DOHH2 (cell line): ENCODE measurements around the gene MGAT1.

Source experiments
- H3F3A ChIP-seq: fragments of 200-600 bp; sonication (generic), shearing (Covaris generic); 2 replicates; pipeline ENCODE4 v1.6.0; 2016; ENCODE audit warnings: antibody characterized with exemption, mild to moderate bottlenecking; ENCODE audit not compliant: control insufficient read depth, insufficient read depth
- H3K27ac ChIP-seq: fragments of 200-600 bp; sonication (generic); 2 replicates; pipeline ENCODE4 v1.5.1; 2014; ENCODE audit warnings: low read depth, mild to moderate bottlenecking, low read length, moderate library complexity
- H3K27me3 ChIP-seq: fragments of 200-600 bp; sonication (generic); 2 replicates; pipeline ENCODE4 v1.6.1; 2014; ENCODE audit warnings: mild to moderate bottlenecking, low read length, mixed read lengths; ENCODE audit not compliant: control insufficient read depth
- H3K36me3 ChIP-seq: fragments of 200-600 bp; sonication (generic); 2 replicates; pipeline ENCODE4 v1.6.1; 2014; ENCODE audit warnings: mild to moderate bottlenecking, low read length, moderate library complexity, mixed read lengths; ENCODE audit not compliant: control insufficient read depth
- H3K4me1 ChIP-seq: fragments of 200-600 bp; sonication (generic); 2 replicates; pipeline ENCODE4 v1.6.1; 2014; ENCODE audit warnings: mild to moderate bottlenecking, low read length, mixed read lengths; ENCODE audit not compliant: control insufficient read depth
- H3K4me2 ChIP-seq: fragments of 200-600 bp; sonication (generic); 2 replicates; pipeline ENCODE4 v1.6.0; 2014; ENCODE audit warnings: mild to moderate bottlenecking, low read length, moderate library complexity
- H3K4me3 ChIP-seq: fragments of 200-600 bp; sonication (generic); 2 replicates; pipeline ENCODE4 v1.5.1; 2014; ENCODE audit warnings: mild to moderate bottlenecking, low read length, mixed read lengths
- H3K79me2 ChIP-seq: fragments of 200-600 bp; sonication (generic); 2 replicates; pipeline ENCODE4 v1.6.1; 2014; ENCODE audit warnings: mild to moderate bottlenecking, low read length, mixed read lengths; ENCODE audit not compliant: control insufficient read depth
- H3K9me2 ChIP-seq: fragments of 200-600 bp; sonication (generic); replicated peaks from 2 replicates; pipeline ENCODE4 v1.6.1; 2014; ENCODE audit warnings: mild to moderate bottlenecking, low read length, mixed read lengths; ENCODE audit not compliant: control insufficient read depth
- H3K9me3 ChIP-seq: fragments of 200-600 bp; sonication (generic); 2 replicates; pipeline ENCODE4 v1.6.1; 2014; ENCODE audit warnings: antibody characterized with exemption, low read length, mixed read lengths; ENCODE audit not compliant: control insufficient read depth, insufficient read depth
- H4K20me1 ChIP-seq: fragments of 200-600 bp; sonication (generic); 2 replicates; pipeline ENCODE4 v1.6.0; 2014; ENCODE audit warnings: low read depth, mild to moderate bottlenecking, antibody characterized with exemption, low read length, moderate library complexity; ENCODE audit not compliant: control insufficient read depth, insufficient read depth
- EZH2phosphoT487 ChIP-seq: fragments of 200-600 bp; sonication (generic); IDR thresholded peaks from 2 replicates; pipeline ENCODE4 v1.6.1; 2017; ENCODE audit warnings: borderline replicate concordance, mild to moderate bottlenecking, antibody characterized with exemption, low read length, moderate library complexity, mixed read lengths
- TF ChIP-seq, protein P1 (sequence below): fragments of 200-600 bp; sonication (generic); IDR thresholded peaks from one replicate; pipeline ENCODE4 v1.5.1; 2014; ENCODE audit warnings: antibody characterized with exemption, mild to moderate bottlenecking, low read depth, low read length; ENCODE audit not compliant: poor library complexity, severe bottlenecking

Gene MGAT1

DNA sequence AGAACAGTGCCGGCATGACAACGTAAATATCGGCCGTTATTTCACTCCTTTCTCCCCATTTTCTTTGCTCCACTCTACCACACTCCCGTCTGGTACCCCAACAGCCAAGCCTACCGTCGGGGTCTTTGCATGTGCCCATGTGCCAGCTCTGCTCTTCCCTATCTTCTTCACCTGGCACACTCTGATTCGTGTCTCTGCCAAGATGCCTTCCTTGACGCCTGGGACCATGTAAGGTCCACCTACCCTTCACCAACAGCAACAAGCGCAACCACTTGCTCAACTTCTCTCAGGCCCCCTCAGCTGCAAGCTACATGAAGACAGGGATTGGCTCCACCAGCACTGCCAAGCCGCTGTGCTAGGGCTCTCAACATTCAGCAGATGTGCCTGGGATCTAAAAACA is 4.4 kb downstream of the MGAT1 start:
- peaks cover 98% of the 10 kb centered on the region for H3K79me2 ChIP-seq
- H3K9me2 ChIP-seq = no peaks in the 10 kb centered on the region
- no peak overlapping the region for H3K27ac ChIP-seq
- H3K27me3 ChIP-seq = no peaks in the 10 kb centered on the region
- H3K9me3 ChIP-seq = no peaks in the 10 kb centered on the region
- H3K4me1 ChIP-seq = peaks cover 54% of the 10 kb centered on the region
- 0 out of 2 replicates have a peak, but pooled peaks cover under 1% of the 10 kb centered on the region for H3F3A ChIP-seq
- H4K20me1 ChIP-seq = peaks cover 38% of the 10 kb centered on the region
- H3K36me3 ChIP-seq = peaks cover 56% of the 10 kb centered on the region
- H3K4me3 ChIP-seq = no peak overlapping the region
- H3K4me2 ChIP-seq = no peak overlapping the region
- TF ChIP-seq EZH2phosphoT487 = no peak
- TF ChIP-seq, protein P1, sequence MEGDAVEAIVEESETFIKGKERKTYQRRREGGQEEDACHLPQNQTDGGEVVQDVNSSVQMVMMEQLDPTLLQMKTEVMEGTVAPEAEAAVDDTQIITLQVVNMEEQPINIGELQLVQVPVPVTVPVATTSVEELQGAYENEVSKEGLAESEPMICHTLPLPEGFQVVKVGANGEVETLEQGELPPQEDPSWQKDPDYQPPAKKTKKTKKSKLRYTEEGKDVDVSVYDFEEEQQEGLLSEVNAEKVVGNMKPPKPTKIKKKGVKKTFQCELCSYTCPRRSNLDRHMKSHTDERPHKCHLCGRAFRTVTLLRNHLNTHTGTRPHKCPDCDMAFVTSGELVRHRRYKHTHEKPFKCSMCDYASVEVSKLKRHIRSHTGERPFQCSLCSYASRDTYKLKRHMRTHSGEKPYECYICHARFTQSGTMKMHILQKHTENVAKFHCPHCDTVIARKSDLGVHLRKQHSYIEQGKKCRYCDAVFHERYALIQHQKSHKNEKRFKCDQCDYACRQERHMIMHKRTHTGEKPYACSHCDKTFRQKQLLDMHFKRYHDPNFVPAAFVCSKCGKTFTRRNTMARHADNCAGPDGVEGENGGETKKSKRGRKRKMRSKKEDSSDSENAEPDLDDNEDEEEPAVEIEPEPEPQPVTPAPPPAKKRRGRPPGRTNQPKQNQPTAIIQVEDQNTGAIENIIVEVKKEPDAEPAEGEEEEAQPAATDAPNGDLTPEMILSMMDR = no peak

DNA sequence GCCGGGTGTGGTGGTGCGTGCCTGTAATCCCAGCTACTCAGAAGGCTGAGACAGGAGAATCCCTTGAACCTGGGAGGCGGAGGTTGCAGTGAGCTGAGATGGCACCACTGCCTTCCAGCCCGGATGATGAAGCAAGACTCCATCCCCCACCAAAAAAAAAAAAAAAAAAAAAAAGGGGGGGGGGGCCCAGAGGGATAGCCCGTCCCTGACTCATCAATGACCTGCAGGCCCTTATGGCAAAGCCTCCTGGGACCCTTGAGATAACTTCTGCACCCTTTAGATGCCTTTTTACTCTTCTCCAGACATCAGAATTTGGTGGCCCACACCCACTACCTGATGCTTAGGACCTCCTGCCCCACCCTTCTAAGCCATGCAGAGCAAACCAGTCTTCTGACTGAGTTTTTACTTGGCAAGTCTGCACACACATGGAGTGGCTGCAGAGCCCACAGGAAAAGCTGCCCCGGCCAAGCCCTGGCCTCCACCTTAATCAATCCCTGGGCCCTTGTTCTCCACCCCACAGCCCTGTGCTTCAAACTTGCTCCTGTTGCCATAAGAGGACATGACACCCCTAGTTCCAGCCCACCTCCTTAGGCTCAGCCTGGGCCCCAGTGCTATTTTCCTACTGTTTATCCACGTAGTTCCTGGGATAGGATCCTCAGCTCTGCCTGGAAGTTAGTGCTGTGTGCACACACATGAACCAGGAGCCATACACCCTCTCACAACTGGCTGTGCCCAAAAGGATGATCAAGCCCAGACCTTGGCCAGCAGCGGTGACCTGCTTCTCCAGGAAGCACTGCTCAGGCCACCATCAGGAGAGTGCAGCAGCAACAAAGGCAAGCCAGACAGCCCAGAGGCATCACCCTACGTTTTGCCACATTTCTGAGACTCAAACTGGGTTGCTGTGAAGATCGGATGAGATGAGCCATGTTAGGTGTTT is 5.1 kb downstream of the MGAT1 start:
- Histone ChIP-seq H3K79me2 (peaks cover 99% of the 10 kb centered on the region), H3K27ac (no peak overlapping the region), H3K36me3 (peaks cover 62% of the 10 kb centered on the region), H3K4me1 (peaks cover 55% of the 10 kb centered on the region), H3K4me2 (no peak overlapping the region), H3K9me2 (no peaks in the 10 kb centered on the region), H3K9me3 (no peaks in the 10 kb centered on the region), H3K4me3 (no peak overlapping the region), H3F3A (no peaks in the 10 kb centered on the region), H3K27me3 (no peaks in the 10 kb centered on the region), H4K20me1 (peaks cover 38% of the 10 kb centered on the region)
- TF ChIP-seq, protein P1 = no peak
- no peak for TF ChIP-seq EZH2phosphoT487

DNA sequence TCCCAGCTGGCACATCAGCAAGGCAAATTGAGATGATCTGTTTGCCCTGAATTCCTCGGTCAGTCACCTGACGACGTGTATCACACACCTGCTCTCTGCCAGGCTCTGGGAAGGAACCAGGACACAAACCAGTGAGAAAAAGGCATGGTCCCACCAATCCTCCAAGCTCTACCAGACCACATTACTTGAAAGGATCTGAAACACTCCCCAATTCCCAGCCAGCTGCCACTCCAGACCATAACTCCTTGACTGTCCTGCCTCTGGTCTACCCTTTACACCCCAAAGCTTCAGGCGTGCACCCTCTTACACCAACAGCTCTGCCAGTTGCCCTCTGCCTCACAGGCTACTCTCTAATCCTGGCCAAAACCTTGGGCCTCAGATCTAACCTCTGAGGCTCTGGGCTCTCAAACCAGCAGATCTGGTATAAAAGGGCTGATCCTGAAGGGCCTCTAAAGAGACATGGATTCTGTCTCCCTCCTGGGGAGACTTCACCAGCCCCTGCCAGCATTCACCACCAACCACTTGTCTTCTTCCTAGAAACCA is 6.8 kb downstream of the MGAT1 start:
- no peak overlapping the region for H3K4me3 ChIP-seq
- no peak for TF ChIP-seq EZH2phosphoT487
- TF ChIP-seq, protein P1 = no peak
- H3K36me3 ChIP-seq = peaks cover 67% of the 10 kb centered on the region
- peaks cover 26% of the 10 kb centered on the region for H4K20me1 ChIP-seq
- no peaks in the 10 kb centered on the region for H3K27me3 ChIP-seq
- H3K4me1 ChIP-seq = peaks cover 43% of the 10 kb centered on the region
- H3K4me2 ChIP-seq = no peak overlapping the region
- no peaks in the 10 kb centered on the region for H3F3A ChIP-seq
- peaks cover 97% of the 10 kb centered on the region for H3K79me2 ChIP-seq
- no peak overlapping the region for H3K27ac ChIP-seq
- H3K9me3 ChIP-seq = no peaks in the 10 kb centered on the region
- H3K9me2 ChIP-seq = no peaks in the 10 kb centered on the region
